GM12878 (cell line): ENCODE results near the gene NSG2. TPM values are rescaled to one million over a fixed set of nuclear protein-coding genes. Genes with fewer than 3 reads are reported as not detected.

ENCODE experiments used
- ATAC-seq: fragments of 200-7000 bp; cut with Tn5 transposase; 3 replicates; pipeline ENCODE4 v1.9.1; 2020; ENCODE audit warnings: mild to moderate bottlenecking, moderate library complexity
- BruUV-seq: library from RNA; stranded (reverse); fragments of 400-500 nt; replicated peaks from 2 replicates; lab custom pipeline; 2021; lab: Mats Ljungman, UMichigan
- CTCF ChIA-PET: fragments of 300-600 bp; sonication (Branson Sonifier 250); formaldehyde crosslinking; extraction: SDS; loops from one replicate; lab custom pipeline; 2021; ENCODE audit warnings: inconsistent platforms; lab: Yijun Ruan, JAX
- POLR2A ChIA-PET: fragments of 350-600 bp; formaldehyde crosslinking; extraction: SDS; loops from one replicate; lab custom pipeline; 2021; ENCODE audit warnings: inconsistent platforms; lab: Charles Lee
- RAD21 ChIA-PET: fragments of 300-600 bp; sonication (Branson Sonifier 250); formaldehyde crosslinking; loops from one replicate; lab custom pipeline; 2023; ENCODE audit warnings: antibody characterized with exemption; ENCODE audit not compliant: unreplicated experiment; lab: Charles Lee
- SMC1A ChIA-PET: fragments of 300-600 bp; sonication (Branson Sonifier 250); formaldehyde crosslinking; loops from one replicate; lab custom pipeline; 2023; ENCODE audit not compliant: unreplicated experiment, uncharacterized antibody; lab: Charles Lee
- DNase-seq: peaks from one replicate; pipeline ENCODE4 v3.0.0-alpha.2; 2011; ENCODE audit warnings: low read depth, low spot score
- FAIRE-seq: peaks from 3 replicates; lab custom pipeline; 2011; peaks lifted over from hg19 to GRCh38; lab: Jason Lieb, UNC
- H2AFZ ChIP-seq: 2 replicates; pipeline ENCODE4 v1.6.0; 2011; ENCODE audit warnings: low read depth, low read length, control low read depth; ENCODE audit not compliant: control insufficient read depth
- H3K27ac ChIP-seq: 2 replicates; pipeline ENCODE4 v1.5.1; 2011; ENCODE audit warnings: control low read depth; ENCODE audit not compliant: control insufficient read depth, insufficient read depth
- H3K27me3 ChIP-seq, 2 experiments: replicated peaks in 1 of 2; 2 replicates each; pipeline versions ENCODE4 v1.6.0 to v1.6.1; 2011; ENCODE audit warnings: low read length in 1 of 2; ENCODE audit not compliant: control insufficient read depth in 2 of 2, insufficient read depth in 2 of 2
- H3K36me3 ChIP-seq, 2 experiments: 2 replicates each; pipeline ENCODE4 v1.5.1; 2011; ENCODE audit warnings: low read length in 1 of 2; ENCODE audit not compliant: control insufficient read depth in 2 of 2, insufficient read depth in 2 of 2
- H3K4me1 ChIP-seq: 2 replicates; pipeline ENCODE4 v1.6.1; 2011; ENCODE audit warnings: mild to moderate bottlenecking, low read length, moderate library complexity, mixed read lengths; ENCODE audit not compliant: control insufficient read depth, insufficient read depth
- H3K4me2 ChIP-seq: 2 replicates; pipeline ENCODE4 v1.6.0; 2011; ENCODE audit warnings: control low read depth; ENCODE audit not compliant: control insufficient read depth, insufficient read depth
- H3K4me3 ChIP-seq: fragments of 200-600 bp; sonication (generic); 2 replicates; pipeline ENCODE4 v1.5.1; 2016
- H3K79me2 ChIP-seq: 2 replicates; pipeline ENCODE4 v1.6.0; 2011; ENCODE audit warnings: low read length; ENCODE audit not compliant: control insufficient read depth, insufficient read depth
- H3K9ac ChIP-seq: 2 replicates; pipeline ENCODE4 v1.8.0; 2011; ENCODE audit warnings: low read length, control low read depth, mixed read lengths; ENCODE audit not compliant: control insufficient read depth, insufficient read depth
- H3K9me3 ChIP-seq: replicated peaks from 3 replicates; pipeline ENCODE4 v1.5.1; 2011; ENCODE audit warnings: mild to moderate bottlenecking, low read length; ENCODE audit not compliant: control insufficient read depth, insufficient read depth
- H4K20me1 ChIP-seq: 2 replicates; pipeline ENCODE4 v1.6.0; 2011; ENCODE audit not compliant: control insufficient read depth, insufficient read depth
- BHLHE40 ChIP-seq, 2 experiments: fragments of 450-650 bp in 1 of 2; IDR thresholded peaks; 2 replicates each; pipeline ENCODE4 v1.6.1; 2011 to 2017; ENCODE audit warnings: low read depth in 2 of 2, borderline replicate concordance in 1 of 2, improper control_type of control experiment in 1 of 2, low read length in 1 of 2, mild to moderate bottlenecking in 1 of 2
- ETV6 ChIP-seq, 2 experiments: fragments of 450-650 bp in 1 of 2; IDR thresholded peaks in 1 of 2; conservative IDR thresholded peaks in 1 of 2; 2 replicates each; pipeline ENCODE4 v1.6.1; 2014; ENCODE audit warnings: antibody characterized with exemption in 1 of 2, borderline replicate concordance in 1 of 2, low read depth in 1 of 2, mild to moderate bottlenecking in 1 of 2, moderate library complexity in 1 of 2
- NR2C2 ChIP-seq: IDR thresholded peaks from 2 replicates; pipeline ENCODE4 v1.6.1; 2011; ENCODE audit warnings: borderline replicate concordance, low read depth; ENCODE audit not compliant: control insufficient read depth, insufficient read length
- POLR2A ChIP-seq: IDR thresholded peaks from 2 replicates; pipeline ENCODE4 v1.6.1; 2011; ENCODE audit warnings: low read depth, mild to moderate bottlenecking, low read length
- POU2F2 ChIP-seq: IDR thresholded peaks from 3 replicates; pipeline ENCODE4 v1.6.1; 2011; ENCODE audit warnings: low read depth, mild to moderate bottlenecking, low read length, borderline replicate concordance
- RB1 ChIP-seq: fragments of 450-650 bp; formaldehyde crosslinking; IDR thresholded peaks from 2 replicates; pipeline ENCODE4 v1.6.1; 2017; ENCODE audit warnings: mild to moderate bottlenecking, borderline replicate concordance
- RELA ChIP-seq: fragments of 450-650 bp; IDR thresholded peaks from 2 replicates; pipeline ENCODE4 v1.8.0; 2014; ENCODE audit warnings: borderline replicate concordance; ENCODE audit not compliant: partially characterized antibody
- SIX5 ChIP-seq: IDR thresholded peaks from 2 replicates; pipeline ENCODE4 v1.6.1; 2011; ENCODE audit warnings: mild to moderate bottlenecking, low read depth, low read length, moderate library complexity; ENCODE audit not compliant: severe bottlenecking
- SUPT20H ChIP-seq: IDR thresholded peaks from 2 replicates; pipeline ENCODE4 v1.6.1; 2011; ENCODE audit warnings: low read depth, mild to moderate bottlenecking, low read length, moderate library complexity, borderline replicate concordance; ENCODE audit not compliant: control insufficient read depth
- YBX1 ChIP-seq: fragments of 450-650 bp; IDR thresholded peaks from 2 replicates; pipeline ENCODE4 v1.6.1; 2016; ENCODE audit warnings: antibody characterized with exemption
- ZNF274 ChIP-seq: IDR thresholded peaks from one replicate; pipeline ENCODE4 v1.8.0; 2011; ENCODE audit not compliant: insufficient read length, insufficient read depth
- ZZZ3 ChIP-seq: IDR thresholded peaks from 2 replicates; pipeline ENCODE4 v1.6.1; 2011; ENCODE audit warnings: low read depth; ENCODE audit not compliant: control insufficient read depth, insufficient read length
- WGBS: methylation state at CpG from one replicate; pipeline ENCODE4 v1.1.6; 2016; ENCODE audit warnings: low lambda C conversion rate; ENCODE audit not compliant: insufficient replicate concordance, insufficient coverage; ENCODE audit errors: missing lambda C conversion rate; 5-methylcytosine and 5-hydroxymethylcytosine counted together
- in situ Hi-C: fragments of 300-500 bp; cut with MboI; formaldehyde crosslinking; loops from 9 replicates; pipeline ENCODE4 v1.14.3; 2018; ENCODE audit warnings: mixed read lengths
- intact Hi-C: fragments of 100-400 bp; cut with micrococcal nuclease; formaldehyde crosslinking; loops from one replicate; pipeline ENCODE4 v1.14.2; 2022; ENCODE audit not compliant: unreplicated experiment
- polyA plus RNA-seq, 11 experiments: library from polyadenylated mRNA; depleted of rRNA in 4 of 11; unstranded in 6 of 11; stranded (reverse) in 5 of 11; fragments of >200 nt; fragmentation: Nextera tagmentation in 4 of 11; fragmentation: Illumina TruSeq in 1 of 11; extraction: Ambion mirVana in 4 of 11; extraction: Trizol in 1 of 11; gene quantifications; 1 replicate in 1 of 11; 2 replicates in 10 of 11; pipeline versions ENCODE4 v1.2.1 to v1.2.3, GENCODE V29; 2011 to 2016; ENCODE audit warnings: inconsistent platforms in 2 of 11, missing spikeins in 2 of 11, low read depth in 1 of 11
- total RNA-seq, 4 experiments: library from RNA; depleted of rRNA in 3 of 4; stranded (reverse); fragments of >200 nt in 3 of 4; fragmentation: Illumina TruSeq in 1 of 4; extraction: Trizol in 1 of 4; gene quantifications; 2 replicates each; pipeline versions ENCODE4 v1.2.1 to v1.2.3, GENCODE V29; 2013 to 2021
- TF ChIP-seq, protein P1 (sequence below): IDR thresholded peaks from 2 replicates; pipeline ENCODE4 v1.6.1; 2012; ENCODE audit warnings: low read depth, low read length, improper control_type of control experiment
- TF ChIP-seq, protein P2 (sequence below): IDR thresholded peaks from 2 replicates; pipeline ENCODE4 v1.6.1; 2012; ENCODE audit warnings: improper control_type of control experiment, low read depth, low read length; ENCODE audit not compliant: insufficient replicate concordance
- TF ChIP-seq, protein P3 (sequence below): IDR thresholded peaks from 2 replicates; pipeline ENCODE4 v1.6.1; 2011; ENCODE audit warnings: low read depth, mild to moderate bottlenecking, low read length, moderate library complexity, borderline replicate concordance; ENCODE audit errors: extremely low read depth
- TF ChIP-seq, protein P4 (sequence below): fragments of 450-650 bp; IDR thresholded peaks from 2 replicates; pipeline ENCODE4 v1.6.1; 2017; ENCODE audit warnings: low read depth, mild to moderate bottlenecking, moderate library complexity

Gene NSG2
- total and polyA plus RNA-seq, 10 of the 15 experiments (the other 5 are each of a cell fraction or from before 2014, with no cell fraction given), result 0.04 to 0.14 TPM; not detected in 8

DNA sequence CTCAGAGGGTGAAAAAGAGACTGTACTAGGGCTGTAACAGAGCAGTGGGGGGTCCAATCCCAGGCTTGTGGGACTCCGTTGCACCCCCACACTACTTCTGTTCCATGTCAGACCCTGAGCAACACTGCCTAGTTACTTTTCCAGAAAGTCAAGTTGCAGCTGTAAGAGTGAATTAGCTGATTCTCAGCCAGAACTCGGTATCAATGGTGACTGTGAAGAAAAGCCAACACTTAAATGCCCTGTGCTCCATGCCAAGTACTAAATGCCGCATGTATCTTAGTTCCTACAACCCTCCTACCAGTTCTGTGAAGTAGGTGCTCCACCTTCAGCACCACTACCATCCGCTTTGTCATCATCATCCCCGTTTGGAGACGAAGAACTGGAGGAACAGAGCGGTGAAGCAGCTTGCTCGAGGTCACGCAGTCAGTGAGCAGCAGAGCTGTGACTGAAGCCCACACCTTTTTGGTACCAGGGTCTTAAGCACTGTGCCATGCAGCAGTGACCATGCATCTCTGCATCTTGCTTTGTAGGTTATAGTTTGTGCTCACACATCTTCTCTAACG is 64.3 kb downstream of the NSG2 start:
- CTCF ChIA-PET, result no interaction called here
- POLR2A ChIA-PET, result no interaction called here
- H3K27ac ChIP-seq, result no peak overlapping the region
- no peak overlapping the region for H3K4me3 ChIP-seq
- ATAC-seq (no peak), DNase-seq (no peak), FAIRE-seq (no peak)
- no peak overlapping the region for H3K9ac ChIP-seq
- H3K79me2 ChIP-seq, result no peaks in the 10 kb centered on the region
- no peaks in the 10 kb centered on the region for H4K20me1 ChIP-seq
- no peaks in the 10 kb centered on the region for H3K9me3 ChIP-seq
- BruUV-seq, result no TSS peak
- RAD21 ChIA-PET, result no interaction called here
- H3K4me1 ChIP-seq, result no peaks in the 10 kb centered on the region
- H3K4me2 ChIP-seq, result no peak overlapping the region
- in situ Hi-C loops, result no loop called here
- intact Hi-C loops, result no loop called here
- no peaks in the 10 kb centered on the region for H3K36me3 ChIP-seq
- no peak overlapping the region for H2AFZ ChIP-seq
- SMC1A ChIA-PET, result no interaction called here
- peaks cover 0 to 3% of the 10 kb centered on the region in 2 experiments; a peak in 2 of 4 replicates for H3K27me3 ChIP-seq
- 28% methylated on average over 10 of the region's 10 CpGs for WGBS
- TF ChIP-seq SUPT20H (no peak), RELA (no peak), BHLHE40 (IDR thresholded peaks at IDR 0.05; ENCODE audit: borderline replicate concordance in 1 of 2, low read depth in 2 of 2, low read length in 1 of 2) (no peak), ZNF274 (no peak), POU2F2 (no peak), ETV6 (conservative IDR thresholded peaks at IDR 0.05 in 1 of 2, IDR thresholded peaks at IDR 0.05 in 1 of 2; ENCODE audit: borderline replicate concordance in 1 of 2, low read depth in 1 of 2) (no peak), YBX1 (no peak), ZZZ3 (no peak), POLR2A (no peak), NR2C2 (no peak), RB1 (no peak), SIX5 (no peak)
- TF ChIP-seq, protein P1, sequence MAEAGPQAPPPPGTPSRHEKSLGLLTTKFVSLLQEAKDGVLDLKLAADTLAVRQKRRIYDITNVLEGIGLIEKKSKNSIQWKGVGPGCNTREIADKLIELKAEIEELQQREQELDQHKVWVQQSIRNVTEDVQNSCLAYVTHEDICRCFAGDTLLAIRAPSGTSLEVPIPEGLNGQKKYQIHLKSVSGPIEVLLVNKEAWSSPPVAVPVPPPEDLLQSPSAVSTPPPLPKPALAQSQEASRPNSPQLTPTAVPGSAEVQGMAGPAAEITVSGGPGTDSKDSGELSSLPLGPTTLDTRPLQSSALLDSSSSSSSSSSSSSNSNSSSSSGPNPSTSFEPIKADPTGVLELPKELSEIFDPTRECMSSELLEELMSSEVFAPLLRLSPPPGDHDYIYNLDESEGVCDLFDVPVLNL, result no peak
- TF ChIP-seq, protein P2, sequence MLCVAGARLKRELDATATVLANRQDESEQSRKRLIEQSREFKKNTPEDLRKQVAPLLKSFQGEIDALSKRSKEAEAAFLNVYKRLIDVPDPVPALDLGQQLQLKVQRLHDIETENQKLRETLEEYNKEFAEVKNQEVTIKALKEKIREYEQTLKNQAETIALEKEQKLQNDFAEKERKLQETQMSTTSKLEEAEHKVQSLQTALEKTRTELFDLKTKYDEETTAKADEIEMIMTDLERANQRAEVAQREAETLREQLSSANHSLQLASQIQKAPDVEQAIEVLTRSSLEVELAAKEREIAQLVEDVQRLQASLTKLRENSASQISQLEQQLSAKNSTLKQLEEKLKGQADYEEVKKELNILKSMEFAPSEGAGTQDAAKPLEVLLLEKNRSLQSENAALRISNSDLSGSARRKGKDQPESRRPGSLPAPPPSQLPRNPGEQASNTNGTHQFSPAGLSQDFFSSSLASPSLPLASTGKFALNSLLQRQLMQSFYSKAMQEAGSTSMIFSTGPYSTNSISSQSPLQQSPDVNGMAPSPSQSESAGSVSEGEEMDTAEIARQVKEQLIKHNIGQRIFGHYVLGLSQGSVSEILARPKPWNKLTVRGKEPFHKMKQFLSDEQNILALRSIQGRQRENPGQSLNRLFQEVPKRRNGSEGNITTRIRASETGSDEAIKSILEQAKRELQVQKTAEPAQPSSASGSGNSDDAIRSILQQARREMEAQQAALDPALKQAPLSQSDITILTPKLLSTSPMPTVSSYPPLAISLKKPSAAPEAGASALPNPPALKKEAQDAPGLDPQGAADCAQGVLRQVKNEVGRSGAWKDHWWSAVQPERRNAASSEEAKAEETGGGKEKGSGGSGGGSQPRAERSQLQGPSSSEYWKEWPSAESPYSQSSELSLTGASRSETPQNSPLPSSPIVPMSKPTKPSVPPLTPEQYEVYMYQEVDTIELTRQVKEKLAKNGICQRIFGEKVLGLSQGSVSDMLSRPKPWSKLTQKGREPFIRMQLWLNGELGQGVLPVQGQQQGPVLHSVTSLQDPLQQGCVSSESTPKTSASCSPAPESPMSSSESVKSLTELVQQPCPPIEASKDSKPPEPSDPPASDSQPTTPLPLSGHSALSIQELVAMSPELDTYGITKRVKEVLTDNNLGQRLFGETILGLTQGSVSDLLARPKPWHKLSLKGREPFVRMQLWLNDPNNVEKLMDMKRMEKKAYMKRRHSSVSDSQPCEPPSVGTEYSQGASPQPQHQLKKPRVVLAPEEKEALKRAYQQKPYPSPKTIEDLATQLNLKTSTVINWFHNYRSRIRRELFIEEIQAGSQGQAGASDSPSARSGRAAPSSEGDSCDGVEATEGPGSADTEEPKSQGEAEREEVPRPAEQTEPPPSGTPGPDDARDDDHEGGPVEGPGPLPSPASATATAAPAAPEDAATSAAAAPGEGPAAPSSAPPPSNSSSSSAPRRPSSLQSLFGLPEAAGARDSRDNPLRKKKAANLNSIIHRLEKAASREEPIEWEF, result no peak
- TF ChIP-seq, protein P3, sequence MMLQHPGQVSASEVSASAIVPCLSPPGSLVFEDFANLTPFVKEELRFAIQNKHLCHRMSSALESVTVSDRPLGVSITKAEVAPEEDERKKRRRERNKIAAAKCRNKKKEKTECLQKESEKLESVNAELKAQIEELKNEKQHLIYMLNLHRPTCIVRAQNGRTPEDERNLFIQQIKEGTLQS, result no peak
- TF ChIP-seq, protein P4, sequence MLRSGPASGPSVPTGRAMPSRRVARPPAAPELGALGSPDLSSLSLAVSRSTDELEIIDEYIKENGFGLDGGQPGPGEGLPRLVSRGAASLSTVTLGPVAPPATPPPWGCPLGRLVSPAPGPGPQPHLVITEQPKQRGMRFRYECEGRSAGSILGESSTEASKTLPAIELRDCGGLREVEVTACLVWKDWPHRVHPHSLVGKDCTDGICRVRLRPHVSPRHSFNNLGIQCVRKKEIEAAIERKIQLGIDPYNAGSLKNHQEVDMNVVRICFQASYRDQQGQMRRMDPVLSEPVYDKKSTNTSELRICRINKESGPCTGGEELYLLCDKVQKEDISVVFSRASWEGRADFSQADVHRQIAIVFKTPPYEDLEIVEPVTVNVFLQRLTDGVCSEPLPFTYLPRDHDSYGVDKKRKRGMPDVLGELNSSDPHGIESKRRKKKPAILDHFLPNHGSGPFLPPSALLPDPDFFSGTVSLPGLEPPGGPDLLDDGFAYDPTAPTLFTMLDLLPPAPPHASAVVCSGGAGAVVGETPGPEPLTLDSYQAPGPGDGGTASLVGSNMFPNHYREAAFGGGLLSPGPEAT, result no peak
